GM12878 (cell line): ENCODE results near the gene ADCY9.
"Not testable (repeated sequence)": the region's sequence is repeated elsewhere in the genome, so short reads cannot be mapped to it uniquely, and the experiment has no call there.

Experiments used
- PAX5 ChIP-seq: IDR thresholded peaks from 2 replicates; pipeline ENCODE4 v1.6.1; 2011; ENCODE audit warnings: low read depth, low read length, borderline replicate concordance
- POLR2A ChIP-seq: IDR thresholded peaks from 2 replicates; pipeline ENCODE4 v1.6.1; 2011; ENCODE audit warnings: low read depth, mild to moderate bottlenecking, low read length
- POLR2AphosphoS5 ChIP-seq: IDR thresholded peaks from 2 replicates; pipeline ENCODE4 v1.6.1; 2011; ENCODE audit warnings: mild to moderate bottlenecking, low read length, inconsistent platforms
- SIN3A ChIP-seq: IDR thresholded peaks from 2 replicates; pipeline ENCODE4 v1.6.1; 2012; ENCODE audit warnings: low read depth, low read length, improper control_type of control experiment
- TCF12 ChIP-seq: IDR thresholded peaks from 2 replicates; pipeline ENCODE4 v1.6.1; 2011; ENCODE audit warnings: low read depth, mild to moderate bottlenecking, low read length
- YY1 ChIP-seq: IDR thresholded peaks from 2 replicates; pipeline ENCODE4 v1.6.1; 2011; ENCODE audit warnings: low read depth, mild to moderate bottlenecking, low read length
- TF ChIP-seq, protein P1 (sequence below), 3 experiments: IDR thresholded peaks in 2 of 3; conservative IDR thresholded peaks in 1 of 3; 2 replicates each; pipeline ENCODE4 v1.5.1; 2011; ENCODE audit warnings: low read depth in 3 of 3, low read length in 3 of 3, mild to moderate bottlenecking in 3 of 3, control low read depth in 2 of 3, moderate library complexity in 2 of 3, inconsistent platforms in 1 of 3, mixed read lengths in 1 of 3; ENCODE audit not compliant: control insufficient read depth in 2 of 3, insufficient read depth in 1 of 3; ENCODE audit errors: extremely low read depth in 1 of 3

DNA sequence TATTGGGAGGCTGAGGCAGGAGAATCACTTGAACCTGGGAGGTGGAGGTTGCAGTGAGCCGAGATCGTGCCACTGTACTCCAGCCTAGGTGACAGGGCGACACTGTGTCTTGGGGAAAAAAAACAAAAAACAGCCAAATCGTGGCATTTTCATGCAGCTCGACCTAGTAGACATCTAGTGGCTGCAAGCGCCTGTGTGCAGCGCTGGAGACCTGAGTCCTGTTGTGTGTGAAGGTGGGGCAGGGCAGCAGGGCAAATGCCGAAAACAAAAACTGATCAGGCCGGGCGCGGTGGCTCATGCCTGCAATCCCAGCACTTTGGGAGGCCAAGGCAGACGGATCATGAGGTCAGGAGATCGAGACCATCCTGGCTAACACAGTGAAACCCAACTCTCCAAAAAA, 37.1 kb upstream of the ADCY9 start:
- not testable (repeated sequence) for TF ChIP-seq TCF12, PAX5, POLR2AphosphoS5, POLR2A, YY1, SIN3A
- TF ChIP-seq, protein P1, sequence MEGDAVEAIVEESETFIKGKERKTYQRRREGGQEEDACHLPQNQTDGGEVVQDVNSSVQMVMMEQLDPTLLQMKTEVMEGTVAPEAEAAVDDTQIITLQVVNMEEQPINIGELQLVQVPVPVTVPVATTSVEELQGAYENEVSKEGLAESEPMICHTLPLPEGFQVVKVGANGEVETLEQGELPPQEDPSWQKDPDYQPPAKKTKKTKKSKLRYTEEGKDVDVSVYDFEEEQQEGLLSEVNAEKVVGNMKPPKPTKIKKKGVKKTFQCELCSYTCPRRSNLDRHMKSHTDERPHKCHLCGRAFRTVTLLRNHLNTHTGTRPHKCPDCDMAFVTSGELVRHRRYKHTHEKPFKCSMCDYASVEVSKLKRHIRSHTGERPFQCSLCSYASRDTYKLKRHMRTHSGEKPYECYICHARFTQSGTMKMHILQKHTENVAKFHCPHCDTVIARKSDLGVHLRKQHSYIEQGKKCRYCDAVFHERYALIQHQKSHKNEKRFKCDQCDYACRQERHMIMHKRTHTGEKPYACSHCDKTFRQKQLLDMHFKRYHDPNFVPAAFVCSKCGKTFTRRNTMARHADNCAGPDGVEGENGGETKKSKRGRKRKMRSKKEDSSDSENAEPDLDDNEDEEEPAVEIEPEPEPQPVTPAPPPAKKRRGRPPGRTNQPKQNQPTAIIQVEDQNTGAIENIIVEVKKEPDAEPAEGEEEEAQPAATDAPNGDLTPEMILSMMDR (IDR thresholded peaks at IDR 0.05 in 2 of 3, conservative IDR thresholded peaks at IDR 0.05 in 1 of 3; ENCODE audit: control insufficient read depth in 2 of 3, extremely low read depth in 1 of 3, insufficient read depth in 1 of 3, low read depth in 3 of 3, low read length in 3 of 3): not testable (repeated sequence)
